C4-2B (cell line): Measurements from ENCODE around the gene ZDHHC1.

ENCODE experiments used
- ZFX ChIP-seq: fragments of 450-650 bp; IDR thresholded peaks from 2 replicates; pipeline ENCODE4 v1.6.1; 2017
- TF ChIP-seq, protein P1 (sequence below): fragments of 450-650 bp; conservative IDR thresholded peaks from 2 replicates; pipeline ENCODE4 v1.5.1; 2017; ENCODE audit warnings: mild to moderate bottlenecking

DNA sequence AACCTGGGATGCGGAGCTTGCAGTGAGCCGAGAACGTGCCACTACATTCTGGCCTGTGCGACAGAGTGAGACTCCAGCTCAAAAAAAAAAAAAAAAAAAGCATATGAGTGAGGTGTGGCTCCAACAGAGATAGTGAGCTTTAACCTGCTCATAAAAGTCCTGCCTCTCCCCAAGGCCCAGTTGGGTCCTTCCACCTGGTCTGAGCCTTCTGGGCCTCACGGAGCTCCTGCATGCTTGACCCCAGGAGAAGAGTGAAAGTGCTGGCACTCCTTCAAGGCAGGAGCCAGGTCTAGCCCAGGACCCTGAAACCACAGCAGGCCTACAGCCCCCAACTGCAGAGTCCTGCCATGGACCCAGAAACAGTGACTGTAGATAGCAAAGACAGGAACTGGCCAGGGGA is 32.3 kb upstream of the ZDHHC1 start:
- TF ChIP-seq, protein P1, sequence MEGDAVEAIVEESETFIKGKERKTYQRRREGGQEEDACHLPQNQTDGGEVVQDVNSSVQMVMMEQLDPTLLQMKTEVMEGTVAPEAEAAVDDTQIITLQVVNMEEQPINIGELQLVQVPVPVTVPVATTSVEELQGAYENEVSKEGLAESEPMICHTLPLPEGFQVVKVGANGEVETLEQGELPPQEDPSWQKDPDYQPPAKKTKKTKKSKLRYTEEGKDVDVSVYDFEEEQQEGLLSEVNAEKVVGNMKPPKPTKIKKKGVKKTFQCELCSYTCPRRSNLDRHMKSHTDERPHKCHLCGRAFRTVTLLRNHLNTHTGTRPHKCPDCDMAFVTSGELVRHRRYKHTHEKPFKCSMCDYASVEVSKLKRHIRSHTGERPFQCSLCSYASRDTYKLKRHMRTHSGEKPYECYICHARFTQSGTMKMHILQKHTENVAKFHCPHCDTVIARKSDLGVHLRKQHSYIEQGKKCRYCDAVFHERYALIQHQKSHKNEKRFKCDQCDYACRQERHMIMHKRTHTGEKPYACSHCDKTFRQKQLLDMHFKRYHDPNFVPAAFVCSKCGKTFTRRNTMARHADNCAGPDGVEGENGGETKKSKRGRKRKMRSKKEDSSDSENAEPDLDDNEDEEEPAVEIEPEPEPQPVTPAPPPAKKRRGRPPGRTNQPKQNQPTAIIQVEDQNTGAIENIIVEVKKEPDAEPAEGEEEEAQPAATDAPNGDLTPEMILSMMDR = no peak
- TF ChIP-seq ZFX = no peak
